HEK293 (cell line): Measurements from ENCODE around the gene WIPI1.

Experiments
- CTCF ChIA-PET: fragments of 350-600 bp; formaldehyde crosslinking; extraction: SDS; loops from one replicate; lab custom pipeline; 2021; ENCODE audit warnings: antibody characterized with exemption; lab: Yijun Ruan, JAX
- POLR2A ChIA-PET: fragments of 300-600 bp; formaldehyde crosslinking; extraction: SDS; loops from one replicate; lab custom pipeline; 2020; ENCODE audit warnings: antibody characterized with exemption, inconsistent platforms; lab: Yijun Ruan, JAX
- H3K27ac ChIP-seq: fragments of 200-500 bp; sonication (Bioruptor generic); 2 replicates; pipeline ENCODE4 v1.5.1; 2014; ENCODE audit warnings: low read depth, low read length, control low read depth, inconsistent platforms; ENCODE audit errors: extremely low read depth
- H3K36me3 ChIP-seq, 2 experiments: fragments of 200-500 bp in 1 of 2; sonication (Bioruptor generic) in 1 of 2; 1 replicate in 1 of 2; 2 replicates in 1 of 2; pipeline ENCODE4 v1.5.1; 2014 to 2017; ENCODE audit warnings: inconsistent platforms in 2 of 2, low read length in 2 of 2; ENCODE audit not compliant: control insufficient read depth in 2 of 2, insufficient read depth in 1 of 2
- H3K4me1 ChIP-seq: fragments of 200-500 bp; sonication (Bioruptor generic); 2 replicates; pipeline ENCODE4 v1.5.1; 2014; ENCODE audit warnings: mild to moderate bottlenecking, low read length, inconsistent platforms; ENCODE audit not compliant: control insufficient read depth, insufficient read depth
- H3K4me3 ChIP-seq: 2 replicates; pipeline ENCODE4 v1.5.1; 2011; ENCODE audit warnings: low read depth, mild to moderate bottlenecking, control low read depth, low read length, moderate library complexity
- H3K9me3 ChIP-seq: fragments of 200-500 bp; sonication (Bioruptor generic); 2 replicates; pipeline ENCODE4 v1.5.1; 2014; ENCODE audit warnings: low read depth, low read length, inconsistent platforms; ENCODE audit not compliant: control insufficient read depth, insufficient read depth
- GLI2 ChIP-seq: fragments of 450-650 bp; formaldehyde crosslinking; IDR thresholded peaks from 2 replicates; pipeline ENCODE4; 2017; ENCODE audit warnings: missing biosample characterization, missing genetic modification characterization, low read depth, borderline replicate concordance
- KLF7 ChIP-seq: fragments of 450-650 bp; formaldehyde crosslinking; IDR thresholded peaks from 2 replicates; pipeline ENCODE4 v1.5.1; 2016; ENCODE audit warnings: missing biosample characterization, missing genetic modification characterization, borderline replicate concordance
- PRDM1 ChIP-seq: fragments of 450-650 bp; formaldehyde crosslinking; IDR thresholded peaks from 2 replicates; pipeline ENCODE4; 2016; ENCODE audit warnings: missing biosample characterization, missing genetic modification characterization
- ZNF155 ChIP-seq: fragments of 450-650 bp; formaldehyde crosslinking; IDR thresholded peaks from 2 replicates; pipeline ENCODE4 v1.5.1; 2016; ENCODE audit warnings: missing biosample characterization, missing genetic modification characterization
- ZNF302 ChIP-seq: fragments of 450-650 bp; formaldehyde crosslinking; IDR thresholded peaks from 2 replicates; pipeline ENCODE4 v1.5.1; 2016; ENCODE audit warnings: missing biosample characterization, missing genetic modification characterization, low read depth
- ZNF423 ChIP-seq: fragments of 450-650 bp; formaldehyde crosslinking; IDR thresholded peaks from 2 replicates; pipeline ENCODE4 v1.5.1; 2016; ENCODE audit warnings: missing biosample characterization, missing genetic modification characterization
- ZNF433 ChIP-seq: fragments of 450-650 bp; formaldehyde crosslinking; IDR thresholded peaks from 2 replicates; pipeline ENCODE4 v1.5.1; 2016; ENCODE audit warnings: missing biosample characterization, missing genetic modification characterization, low read depth
- ZNF48 ChIP-seq: fragments of 450-650 bp; formaldehyde crosslinking; IDR thresholded peaks from 2 replicates; pipeline ENCODE4 v1.5.1; 2016; ENCODE audit warnings: missing biosample characterization, missing genetic modification characterization
- ZNF529 ChIP-seq: fragments of 450-650 bp; formaldehyde crosslinking; IDR thresholded peaks from 2 replicates; pipeline ENCODE4 v1.5.1; 2017; ENCODE audit warnings: missing genetic modification characterization, missing biosample characterization; ENCODE audit not compliant: insufficient replicate concordance
- ZNF558 ChIP-seq: fragments of 450-650 bp; formaldehyde crosslinking; IDR thresholded peaks from 2 replicates; pipeline ENCODE4 v1.5.1; 2016; ENCODE audit warnings: missing biosample characterization, missing genetic modification characterization
- ZNF571 ChIP-seq: fragments of 450-650 bp; formaldehyde crosslinking; IDR thresholded peaks from 2 replicates; pipeline ENCODE4 v1.5.0; 2017; ENCODE audit warnings: missing biosample characterization, missing genetic modification characterization
- ZNF596 ChIP-seq: fragments of 450-650 bp; IDR thresholded peaks from 2 replicates; pipeline ENCODE4 v1.5.0; 2018; ENCODE audit warnings: missing biosample characterization, mild to moderate bottlenecking, missing genetic modification characterization, moderate library complexity
- ZNF621 ChIP-seq: fragments of 450-650 bp; formaldehyde crosslinking; IDR thresholded peaks from 2 replicates; pipeline ENCODE4 v1.5.1; 2017; ENCODE audit warnings: missing biosample characterization, missing genetic modification characterization
- ZNF623 ChIP-seq: fragments of 450-650 bp; formaldehyde crosslinking; IDR thresholded peaks from 2 replicates; pipeline ENCODE4 v1.5.1; 2016; ENCODE audit warnings: missing biosample characterization, missing genetic modification characterization
- ZNF701 ChIP-seq: fragments of 450-650 bp; formaldehyde crosslinking; IDR thresholded peaks from 2 replicates; pipeline ENCODE4 v1.5.1; 2016; ENCODE audit warnings: missing biosample characterization, missing genetic modification characterization
- TF ChIP-seq, protein P1 (sequence below): fragments of 450-650 bp; formaldehyde crosslinking; IDR thresholded peaks from 2 replicates; pipeline ENCODE4 v1.5.1; 2017; ENCODE audit warnings: missing biosample characterization, missing genetic modification characterization
- TF ChIP-seq, protein P2 (sequence below): fragments of 450-650 bp; formaldehyde crosslinking; IDR thresholded peaks from 2 replicates; pipeline ENCODE4 v1.5.1; 2017; ENCODE audit warnings: missing biosample characterization, missing genetic modification characterization
- TF ChIP-seq, protein P3 (sequence below): fragments of 450-650 bp; formaldehyde crosslinking; IDR thresholded peaks from 2 replicates; pipeline ENCODE4 v1.5.0; 2017; ENCODE audit warnings: missing biosample characterization, missing genetic modification characterization, borderline replicate concordance
- TF ChIP-seq, protein P4 (sequence below): fragments of 450-650 bp; formaldehyde crosslinking; IDR thresholded peaks from 2 replicates; pipeline ENCODE4 v1.5.1; 2016; ENCODE audit warnings: missing biosample characterization, missing genetic modification characterization

WIPI1 gene

DNA sequence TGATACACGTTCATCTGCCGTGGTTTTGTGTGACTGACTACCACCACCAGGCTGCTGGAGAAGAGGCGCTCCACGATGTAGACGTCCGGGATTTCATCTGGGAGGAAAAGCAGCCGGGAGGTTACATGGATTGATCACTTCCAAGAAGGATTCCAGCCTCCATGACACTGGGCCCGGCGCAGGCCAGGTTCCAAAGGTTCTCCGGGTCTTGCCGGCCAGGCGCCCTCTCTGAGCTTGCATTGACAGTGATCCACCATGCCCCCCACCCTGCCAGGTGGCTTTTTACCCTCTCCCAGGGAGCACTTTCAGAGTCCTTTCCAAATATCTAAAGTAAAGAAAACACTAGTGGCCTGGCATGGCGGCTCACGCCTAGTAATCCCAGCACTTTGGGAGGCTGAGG lies 6.5 kb downstream of the WIPI1 start:
- Histone ChIP-seq H3K4me3 (no peak overlapping the region), H3K4me1 (peaks cover 1% of the 10 kb centered on the region; the same call in 1 of the 2 replicates), H3K9me3 (no peaks in the 10 kb centered on the region), H3K27ac (no peak overlapping the region), H3K36me3 (0 out of 3 replicates have a peak, but pooled peaks cover 0 to 3% of the 10 kb centered on the region in 2 experiments)
- CTCF ChIA-PET, result interaction anchor here (1.1 kb wide), 1 partner anchor 14 kb away, joined by 3 read pairs; no protein-coding TSS in a partner anchor
- POLR2A ChIA-PET, result no interaction called here
- TF ChIP-seq, protein P1, sequence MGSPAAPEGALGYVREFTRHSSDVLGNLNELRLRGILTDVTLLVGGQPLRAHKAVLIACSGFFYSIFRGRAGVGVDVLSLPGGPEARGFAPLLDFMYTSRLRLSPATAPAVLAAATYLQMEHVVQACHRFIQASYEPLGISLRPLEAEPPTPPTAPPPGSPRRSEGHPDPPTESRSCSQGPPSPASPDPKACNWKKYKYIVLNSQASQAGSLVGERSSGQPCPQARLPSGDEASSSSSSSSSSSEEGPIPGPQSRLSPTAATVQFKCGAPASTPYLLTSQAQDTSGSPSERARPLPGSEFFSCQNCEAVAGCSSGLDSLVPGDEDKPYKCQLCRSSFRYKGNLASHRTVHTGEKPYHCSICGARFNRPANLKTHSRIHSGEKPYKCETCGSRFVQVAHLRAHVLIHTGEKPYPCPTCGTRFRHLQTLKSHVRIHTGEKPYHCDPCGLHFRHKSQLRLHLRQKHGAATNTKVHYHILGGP (tag by site-specific recombination), result no peak
- TF ChIP-seq ZNF302 (tag by site-specific recombination), result no peak
- TF ChIP-seq, protein P2, sequence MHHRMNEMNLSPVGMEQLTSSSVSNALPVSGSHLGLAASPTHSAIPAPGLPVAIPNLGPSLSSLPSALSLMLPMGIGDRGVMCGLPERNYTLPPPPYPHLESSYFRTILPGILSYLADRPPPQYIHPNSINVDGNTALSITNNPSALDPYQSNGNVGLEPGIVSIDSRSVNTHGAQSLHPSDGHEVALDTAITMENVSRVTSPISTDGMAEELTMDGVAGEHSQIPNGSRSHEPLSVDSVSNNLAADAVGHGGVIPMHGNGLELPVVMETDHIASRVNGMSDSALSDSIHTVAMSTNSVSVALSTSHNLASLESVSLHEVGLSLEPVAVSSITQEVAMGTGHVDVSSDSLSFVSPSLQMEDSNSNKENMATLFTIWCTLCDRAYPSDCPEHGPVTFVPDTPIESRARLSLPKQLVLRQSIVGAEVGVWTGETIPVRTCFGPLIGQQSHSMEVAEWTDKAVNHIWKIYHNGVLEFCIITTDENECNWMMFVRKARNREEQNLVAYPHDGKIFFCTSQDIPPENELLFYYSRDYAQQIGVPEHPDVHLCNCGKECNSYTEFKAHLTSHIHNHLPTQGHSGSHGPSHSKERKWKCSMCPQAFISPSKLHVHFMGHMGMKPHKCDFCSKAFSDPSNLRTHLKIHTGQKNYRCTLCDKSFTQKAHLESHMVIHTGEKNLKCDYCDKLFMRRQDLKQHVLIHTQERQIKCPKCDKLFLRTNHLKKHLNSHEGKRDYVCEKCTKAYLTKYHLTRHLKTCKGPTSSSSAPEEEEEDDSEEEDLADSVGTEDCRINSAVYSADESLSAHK (tag by site-specific recombination), result no peak
- no peak for TF ChIP-seq GLI2 (tag by site-specific recombination)
- TF ChIP-seq ZNF155 (tag by site-specific recombination), result no peak
- no peak for TF ChIP-seq ZNF596 (tag by site-specific recombination)
- TF ChIP-seq ZNF571 (tag by site-specific recombination), result no peak
- no peak for TF ChIP-seq ZNF558 (tag by site-specific recombination)
- TF ChIP-seq PRDM1 (tag by site-specific recombination), result no peak
- TF ChIP-seq KLF7, result no peak
- TF ChIP-seq, protein P3, sequence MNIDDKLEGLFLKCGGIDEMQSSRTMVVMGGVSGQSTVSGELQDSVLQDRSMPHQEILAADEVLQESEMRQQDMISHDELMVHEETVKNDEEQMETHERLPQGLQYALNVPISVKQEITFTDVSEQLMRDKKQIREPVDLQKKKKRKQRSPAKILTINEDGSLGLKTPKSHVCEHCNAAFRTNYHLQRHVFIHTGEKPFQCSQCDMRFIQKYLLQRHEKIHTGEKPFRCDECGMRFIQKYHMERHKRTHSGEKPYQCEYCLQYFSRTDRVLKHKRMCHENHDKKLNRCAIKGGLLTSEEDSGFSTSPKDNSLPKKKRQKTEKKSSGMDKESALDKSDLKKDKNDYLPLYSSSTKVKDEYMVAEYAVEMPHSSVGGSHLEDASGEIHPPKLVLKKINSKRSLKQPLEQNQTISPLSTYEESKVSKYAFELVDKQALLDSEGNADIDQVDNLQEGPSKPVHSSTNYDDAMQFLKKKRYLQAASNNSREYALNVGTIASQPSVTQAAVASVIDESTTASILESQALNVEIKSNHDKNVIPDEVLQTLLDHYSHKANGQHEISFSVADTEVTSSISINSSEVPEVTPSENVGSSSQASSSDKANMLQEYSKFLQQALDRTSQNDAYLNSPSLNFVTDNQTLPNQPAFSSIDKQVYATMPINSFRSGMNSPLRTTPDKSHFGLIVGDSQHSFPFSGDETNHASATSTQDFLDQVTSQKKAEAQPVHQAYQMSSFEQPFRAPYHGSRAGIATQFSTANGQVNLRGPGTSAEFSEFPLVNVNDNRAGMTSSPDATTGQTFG, result no peak
- TF ChIP-seq ZNF701, result no peak
- no peak for TF ChIP-seq ZNF623
- TF ChIP-seq, protein P4, sequence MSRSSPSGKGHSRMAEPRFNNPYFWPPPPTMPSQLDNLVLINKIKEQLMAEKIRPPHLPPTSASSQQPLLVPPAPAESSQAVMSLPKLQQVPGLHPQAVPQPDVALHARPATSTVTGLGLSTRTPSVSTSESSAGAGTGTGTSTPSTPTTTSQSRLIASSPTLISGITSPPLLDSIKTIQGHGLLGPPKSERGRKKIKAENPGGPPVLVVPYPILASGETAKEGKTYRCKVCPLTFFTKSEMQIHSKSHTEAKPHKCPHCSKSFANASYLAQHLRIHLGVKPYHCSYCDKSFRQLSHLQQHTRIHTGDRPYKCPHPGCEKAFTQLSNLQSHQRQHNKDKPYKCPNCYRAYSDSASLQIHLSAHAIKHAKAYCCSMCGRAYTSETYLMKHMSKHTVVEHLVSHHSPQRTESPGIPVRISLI, result no peak
- TF ChIP-seq ZNF433 (tag by site-specific recombination), result no peak
- no peak for TF ChIP-seq ZNF48

DNA sequence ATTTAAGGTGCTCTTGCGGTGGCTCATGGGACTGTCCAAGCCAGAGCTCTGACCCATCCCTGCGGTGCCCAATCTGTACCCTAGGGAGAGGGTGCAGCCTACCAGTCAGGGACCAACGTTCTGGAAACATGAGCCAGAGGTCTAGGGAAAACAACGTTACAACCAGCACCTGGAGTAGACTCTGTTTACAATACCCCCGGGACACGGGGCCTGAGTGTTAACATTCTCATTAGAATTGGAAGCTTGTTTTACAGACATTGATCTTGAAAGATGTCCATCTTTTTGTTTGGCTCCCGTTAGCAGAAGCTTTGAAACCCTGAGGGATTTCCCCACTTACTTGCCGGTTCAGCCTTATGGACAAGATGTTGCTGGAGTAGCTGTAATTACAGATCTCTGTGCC lies 6.9 kb downstream of the WIPI1 start:
- H3K36me3 ChIP-seq, result 0 out of 3 replicates have a peak, but pooled peaks cover 0 to 3% of the 10 kb centered on the region in 2 experiments
- ChIA-PET CTCF (interaction anchor here (1.1 kb wide), 1 partner anchor 14 kb away, joined by 3 read pairs; no protein-coding TSS in a partner anchor), POLR2A (no interaction called here)

More for the DNA sequence above, 6.9 kb downstream of the WIPI1 start:
- TF ChIP-seq ZNF621 (tag by site-specific recombination), result no peak
- no peak for TF ChIP-seq ZNF529 (tag by site-specific recombination)
- TF ChIP-seq ZNF423 (tag by site-specific recombination), result no peak
- no peaks in the 10 kb centered on the region for H3K4me1 ChIP-seq
- no peaks in the 10 kb centered on the region for H3K9me3 ChIP-seq
- no peak overlapping the region for H3K27ac ChIP-seq
- H3K4me3 ChIP-seq, result no peak overlapping the region
